Measurements from ENCODE around the gene NRF1. TPM values are rescaled to one million over a fixed set of nuclear protein-coding genes. Genes with fewer than 3 reads are reported as not detected.
"Not testable (repeated sequence)": the region's sequence is repeated elsewhere in the genome, so short reads cannot be mapped to it uniquely, and the experiment has no call there.

The NRF1 gene
- 10 to 100 TPM; 18.0 to 18.3 (median 18.3) TPM for total RNA-seq

- H3K27me3 Mint-ChIP-seq (ENCODE audit: low read depth): no peaks in the 10 kb centered on the region
- peak; percentile 91 to 93 for ATAC-seq
- peak; percentile 88 for DNase-seq
- H3K4me3 Mint-ChIP-seq: peak within 1 kb of the TSS; percentile 97
- H3K36me3 Mint-ChIP-seq (ENCODE audit: insufficient read depth): peaks cover 17% of the 10 kb centered on the region
- peaks cover 56% of the 10 kb centered on the region for H3K4me1 Mint-ChIP-seq (ENCODE audit: low read depth)
- H3K9me3 Mint-ChIP-seq: no peaks in the 10 kb centered on the region
Observed at GRCh38 chr7:129611246-129612111, at the start of gene NRF1. TSS of gene NRF1 (plus strand) at chr7:129611720. CDS start at chr7:129657352, 45,632 bp downstream.

DNA sequence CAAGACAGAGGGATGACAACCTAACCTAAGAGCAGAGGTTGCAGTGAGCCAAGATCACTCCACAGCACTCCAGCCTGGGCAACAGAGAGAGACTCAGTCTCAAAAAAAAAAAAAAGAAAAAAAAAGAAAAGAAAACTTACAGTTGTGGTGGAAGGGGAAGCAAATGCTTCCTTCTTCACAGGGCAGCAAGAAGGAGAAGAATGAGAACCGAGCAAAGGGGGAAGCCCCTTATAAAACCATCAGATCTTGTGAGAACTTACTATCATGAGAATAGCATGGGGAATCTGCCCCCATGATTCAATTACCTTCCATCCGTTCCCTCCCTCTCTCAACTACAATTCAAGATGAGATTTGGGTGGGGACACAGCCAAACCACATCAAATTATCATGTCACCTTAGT lies 45.2 kb upstream of the NRF1 start:
- not testable (repeated sequence) for DNase-seq; ATAC-seq; H3K4me1 Mint-ChIP-seq (ENCODE audit: low read depth); H3K4me3 Mint-ChIP-seq; H3K9me3 Mint-ChIP-seq; H3K36me3 Mint-ChIP-seq (ENCODE audit: insufficient read depth)
- peaks cover 24% of the 10 kb centered on the region for H3K27me3 Mint-ChIP-seq (ENCODE audit: low read depth)

- DNase-seq (no peak), ATAC-seq (no peak)
- H3K27me3 Mint-ChIP-seq (ENCODE audit: low read depth): peaks cover 23% of the 10 kb centered on the region
- H3K4me1 Mint-ChIP-seq (ENCODE audit: low read depth): peaks cover 2% of the 10 kb centered on the region
- peaks cover 5% of the 10 kb centered on the region for H3K36me3 Mint-ChIP-seq (ENCODE audit: insufficient read depth)
- no peak overlapping the region for H3K4me3 Mint-ChIP-seq
- peaks cover 7% of the 10 kb centered on the region for H3K9me3 Mint-ChIP-seq
Observed at GRCh38 chr7:129567377-129567776, 44.1 kb upstream of the NRF1 start.

DNA sequence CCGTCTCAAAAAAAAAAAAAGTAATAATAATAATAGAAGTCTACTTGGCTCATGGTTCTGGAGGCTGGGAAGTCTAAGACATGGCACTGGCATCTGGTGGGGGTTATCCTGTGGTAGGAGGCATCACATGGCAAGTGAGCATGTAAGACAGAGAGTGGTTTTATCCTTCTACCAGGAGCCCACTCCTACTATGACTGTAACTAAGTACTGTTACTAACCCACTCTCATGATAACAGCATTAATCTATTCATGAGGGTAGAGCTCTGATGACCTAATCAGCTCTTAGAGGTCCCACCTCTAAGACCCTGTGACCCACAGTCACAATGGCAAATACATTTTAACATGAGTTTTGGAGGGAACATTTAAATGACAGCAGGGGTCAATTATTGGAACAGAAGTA lies 43.3 kb upstream of the NRF1 start:
- Mint-ChIP-seq H3K4me3 (no peak overlapping the region), H3K27me3 (ENCODE audit: low read depth) (peaks cover 17% of the 10 kb centered on the region), H3K9me3 (peaks cover 7% of the 10 kb centered on the region), H3K36me3 (ENCODE audit: insufficient read depth) (peaks cover 5% of the 10 kb centered on the region), H3K4me1 (ENCODE audit: low read depth) (peaks cover 2% of the 10 kb centered on the region)
- DNase-seq: no peak
- ATAC-seq: no peak

DNA sequence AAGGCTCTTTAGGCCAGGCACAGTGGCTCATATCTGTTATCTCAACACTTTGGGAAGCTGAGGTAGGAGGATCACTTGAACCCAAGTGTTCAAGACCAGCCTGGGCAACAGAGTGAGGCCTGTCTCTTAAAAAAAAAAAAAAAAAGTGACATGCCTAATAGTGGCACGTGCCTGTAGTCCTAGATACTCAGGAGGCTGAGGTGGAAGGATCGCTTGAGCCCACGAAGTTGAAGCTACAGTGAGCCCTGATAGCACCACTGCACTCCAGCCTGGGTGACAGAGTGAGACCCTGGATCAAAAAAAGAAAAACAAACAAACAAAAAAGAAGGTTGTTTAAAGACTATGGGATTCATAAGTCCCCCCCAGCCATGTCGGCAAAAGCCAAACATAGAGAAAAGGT lies 42.2 kb upstream of the NRF1 start:
- peaks cover 2% of the 10 kb centered on the region for H3K4me1 Mint-ChIP-seq (ENCODE audit: low read depth)
- no peak for DNase-seq

GRCh38 chr7:129569811-129570215 lies 41.7 kb upstream of the NRF1 start:
- ATAC-seq: no peak
- Mint-ChIP-seq H3K4me1 (ENCODE audit: low read depth) (peaks cover 2% of the 10 kb centered on the region), H3K9me3 (peaks cover 7% of the 10 kb centered on the region), H3K27me3 (ENCODE audit: low read depth) (peaks cover 9% of the 10 kb centered on the region), H3K4me3 (no peak overlapping the region), H3K36me3 (ENCODE audit: insufficient read depth) (peaks cover 5% of the 10 kb centered on the region)
- no peak for DNase-seq

More for the DNA sequence above, 42.2 kb upstream of the NRF1 start:
- H3K36me3 Mint-ChIP-seq (ENCODE audit: insufficient read depth): peaks cover 5% of the 10 kb centered on the region
- no peak overlapping the region for H3K4me3 Mint-ChIP-seq
- peaks cover 12% of the 10 kb centered on the region for H3K27me3 Mint-ChIP-seq (ENCODE audit: low read depth)
- ATAC-seq: no peak
- peaks cover 7% of the 10 kb centered on the region for H3K9me3 Mint-ChIP-seq

- ATAC-seq (no peak), DNase-seq (no peak)
- peaks cover 2% of the 10 kb centered on the region for H3K4me1 Mint-ChIP-seq (ENCODE audit: low read depth)
- H3K4me3 Mint-ChIP-seq: no peak overlapping the region
- peaks cover 5% of the 10 kb centered on the region for H3K36me3 Mint-ChIP-seq (ENCODE audit: insufficient read depth)
- H3K9me3 Mint-ChIP-seq: peaks cover 9% of the 10 kb centered on the region
- peaks cover 6% of the 10 kb centered on the region for H3K27me3 Mint-ChIP-seq (ENCODE audit: low read depth)
Observed at GRCh38 chr7:129571201-129571600, 40.3 kb upstream of the NRF1 start.

DNA sequence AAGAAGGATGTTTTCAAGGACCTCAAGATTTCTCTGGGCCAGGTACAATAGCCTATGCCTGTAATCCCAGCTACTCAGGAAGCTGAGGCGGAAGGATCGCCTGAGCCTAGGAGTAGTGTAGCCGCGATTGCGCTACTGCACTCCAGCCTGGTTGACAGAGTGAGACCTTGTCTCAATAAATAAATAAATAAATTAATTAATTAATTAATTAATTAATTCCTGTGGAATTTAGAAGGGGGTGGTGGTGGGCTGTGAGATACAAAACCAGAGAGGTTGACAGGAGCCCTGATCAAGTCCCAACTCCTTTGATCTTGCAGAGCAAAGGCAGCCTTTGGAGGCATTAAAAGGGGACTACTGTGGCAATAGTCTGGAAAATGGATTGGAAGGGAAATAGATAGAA lies 39.3 kb upstream of the NRF1 start:
- DNase-seq: no peak
- peaks cover 9% of the 10 kb centered on the region for H3K9me3 Mint-ChIP-seq
- peaks cover 5% of the 10 kb centered on the region for H3K36me3 Mint-ChIP-seq (ENCODE audit: insufficient read depth)
- ATAC-seq: no peak
- H3K4me1 Mint-ChIP-seq (ENCODE audit: low read depth): no peaks in the 10 kb centered on the region
- no peak overlapping the region for H3K4me3 Mint-ChIP-seq
- peaks cover 2% of the 10 kb centered on the region for H3K27me3 Mint-ChIP-seq (ENCODE audit: low read depth)

DNA sequence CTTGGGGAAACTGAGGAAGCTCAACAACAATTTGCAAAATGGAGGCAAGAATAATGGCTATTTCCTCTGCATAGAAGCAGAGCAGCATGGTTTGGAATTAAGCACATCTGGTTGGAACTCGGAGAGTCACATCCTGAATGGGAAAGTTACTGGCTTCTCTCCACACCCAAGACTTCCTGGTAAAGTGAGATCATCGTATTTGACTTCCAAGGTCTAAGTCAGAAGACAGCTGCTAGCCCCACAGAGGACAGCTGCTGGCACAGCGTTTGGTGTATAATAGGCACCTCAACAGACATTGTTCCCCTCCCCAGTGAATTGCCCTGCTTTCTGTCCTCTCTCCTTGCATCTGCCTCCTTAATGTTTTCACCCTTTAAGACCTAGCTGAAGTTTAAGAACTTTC lies 37.0 kb upstream of the NRF1 start:
- Mint-ChIP-seq H3K4me3 (no peak overlapping the region), H3K27me3 (ENCODE audit: low read depth) (no peaks in the 10 kb centered on the region), H3K4me1 (ENCODE audit: low read depth) (no peaks in the 10 kb centered on the region), H3K36me3 (ENCODE audit: insufficient read depth) (peaks cover 1% of the 10 kb centered on the region), H3K9me3 (peaks cover 5% of the 10 kb centered on the region)
- no peak for DNase-seq
- no peak for ATAC-seq

GRCh38 chr7:129575699-129576098 lies 35.8 kb upstream of the NRF1 start:
- H3K4me1 Mint-ChIP-seq (ENCODE audit: low read depth): no peaks in the 10 kb centered on the region
- H3K27me3 Mint-ChIP-seq (ENCODE audit: low read depth): no peaks in the 10 kb centered on the region
- DNase-seq (no peak), ATAC-seq (no peak)
- no peak overlapping the region for H3K4me3 Mint-ChIP-seq
- peaks cover 1% of the 10 kb centered on the region for H3K36me3 Mint-ChIP-seq (ENCODE audit: insufficient read depth)
- H3K9me3 Mint-ChIP-seq: peaks cover 5% of the 10 kb centered on the region

DNA sequence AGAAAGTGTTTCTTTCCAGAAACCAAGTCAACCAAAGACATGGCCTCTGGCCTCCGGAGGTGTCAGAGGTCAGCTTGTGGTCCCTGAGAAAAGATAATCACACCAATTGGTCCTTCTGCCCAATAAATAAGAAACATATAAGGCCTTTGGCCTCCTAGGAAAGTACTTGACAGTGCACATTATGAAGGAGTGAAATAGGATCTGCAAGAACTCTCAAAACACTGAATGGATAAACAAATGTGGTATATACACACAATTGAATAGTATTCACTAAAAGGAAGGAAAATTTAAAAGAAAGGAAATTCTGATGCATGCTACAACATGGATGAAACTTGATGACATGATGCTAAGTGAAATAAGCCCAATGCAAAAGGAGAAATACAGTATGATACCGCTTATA lies 35.4 kb upstream of the NRF1 start:
- ATAC-seq: no peak
- Mint-ChIP-seq H3K27me3 (ENCODE audit: low read depth) (no peaks in the 10 kb centered on the region), H3K4me1 (ENCODE audit: low read depth) (no peaks in the 10 kb centered on the region), H3K36me3 (ENCODE audit: insufficient read depth) (peaks cover 1% of the 10 kb centered on the region), H3K4me3 (no peak overlapping the region), H3K9me3 (peaks cover 5% of the 10 kb centered on the region)
- DNase-seq: no peak

- Mint-ChIP-seq H3K9me3 (peaks cover 5% of the 10 kb centered on the region), H3K4me3 (no peak overlapping the region), H3K4me1 (ENCODE audit: low read depth) (no peaks in the 10 kb centered on the region), H3K36me3 (ENCODE audit: insufficient read depth) (peaks cover 1% of the 10 kb centered on the region), H3K27me3 (ENCODE audit: low read depth) (no peaks in the 10 kb centered on the region)
- ATAC-seq: no peak
- no peak for DNase-seq
Observed at GRCh38 chr7:129578829-129579228, 32.7 kb upstream of the NRF1 start.

- H3K9me3 Mint-ChIP-seq: peaks cover 22% of the 10 kb centered on the region
- not testable (repeated sequence) for DNase-seq; H3K4me1 Mint-ChIP-seq (ENCODE audit: low read depth); H3K4me3 Mint-ChIP-seq; H3K27me3 Mint-ChIP-seq (ENCODE audit: low read depth); ATAC-seq; H3K36me3 Mint-ChIP-seq (ENCODE audit: insufficient read depth)
Observed at GRCh38 chr7:129586179-129586578, 25.3 kb upstream of the NRF1 start.

DNA sequence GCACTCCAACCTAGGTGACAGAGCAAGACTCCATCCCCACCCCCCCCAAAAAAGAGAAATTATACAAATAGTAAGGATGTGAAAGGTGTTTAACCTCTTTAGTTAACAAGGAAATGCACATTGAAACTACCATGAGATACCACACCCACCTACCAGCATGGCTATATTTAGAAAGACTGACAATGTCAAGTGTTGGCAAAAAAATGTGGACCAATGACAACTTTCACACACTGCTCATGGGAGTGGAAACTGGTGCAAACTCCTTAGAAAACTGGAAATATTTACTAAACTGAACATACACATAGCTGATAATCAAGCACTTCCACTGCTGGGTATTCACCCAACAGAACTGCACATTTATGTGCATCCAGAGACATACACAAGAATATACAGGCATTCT lies 23.3 kb upstream of the NRF1 start:
- ATAC-seq (no peak), DNase-seq (no peak)
- Mint-ChIP-seq H3K27me3 (ENCODE audit: low read depth) (peaks cover 11% of the 10 kb centered on the region), H3K4me3 (no peak overlapping the region), H3K36me3 (ENCODE audit: insufficient read depth) (no peaks in the 10 kb centered on the region), H3K9me3 (peaks cover 22% of the 10 kb centered on the region), H3K4me1 (ENCODE audit: low read depth) (no peaks in the 10 kb centered on the region)

- H3K4me3 Mint-ChIP-seq: no peak overlapping the region
- H3K4me1 Mint-ChIP-seq (ENCODE audit: low read depth): no peaks in the 10 kb centered on the region
- H3K27me3 Mint-ChIP-seq (ENCODE audit: low read depth): peaks cover 12% of the 10 kb centered on the region
Observed at GRCh38 chr7:129591868-129592267, 19.7 kb upstream of the NRF1 start.

More at GRCh38 chr7:129591868-129592267, 19.7 kb upstream of the NRF1 start:
- Mint-ChIP-seq H3K36me3 (ENCODE audit: insufficient read depth) (no peaks in the 10 kb centered on the region), H3K9me3 (no peaks in the 10 kb centered on the region)
- ATAC-seq: no peak
- DNase-seq: no peak

All from activated T-cell treated with anti-CD3 and anti-CD28 coated beads, Interleukin-2, amount 50 U/mL, for 4 hours (primary cell).